Heart right ventricle (tissue), 16 donors: Measurements from ENCODE around the gene ADAT3. TPM values are rescaled to one million over a fixed set of nuclear protein-coding genes. Genes with fewer than 3 reads are reported as not detected.

Source experiments
- ATAC-seq, 8 donors: fragments of 200-7000 bp; cut with Tn5 transposase; one replicate each; pipeline ENCODE4 v1.9.1; 2020; ENCODE audit warnings: mild to moderate bottlenecking in 8 of 8, moderate library complexity in 8 of 8, moderate number of reproducible peaks in 1 of 8
- DNase-seq, 2 donors: peaks; one replicate each; pipeline ENCODE4 v3.0.0-alpha.2; 2020
- H3K27ac ChIP-seq, 10 donors: fragments of 200-600 bp; sonication (generic) in 2 of 10; one replicate each; pipeline versions ENCODE4 v1.5.0 to v1.8.0; 2020 to 2022; ENCODE audit warnings: mild to moderate bottlenecking in 3 of 10
- H3K27me3 ChIP-seq, 7 donors: fragments of 200-600 bp; one replicate each; pipeline ENCODE4 v1.8.0; 2021 to 2022; ENCODE audit warnings: mild to moderate bottlenecking in 2 of 7
- H3K36me3 ChIP-seq, 9 donors: fragments of 200-600 bp; sonication (generic) in 1 of 9; one replicate each; pipeline versions ENCODE4 v1.5.0 to v1.8.0; 2020 to 2022; ENCODE audit warnings: mild to moderate bottlenecking in 2 of 9
- H3K4me1 ChIP-seq, 9 donors: fragments of 200-600 bp; sonication (generic) in 1 of 9; one replicate each; pipeline versions ENCODE4 v1.5.0 to v1.8.0; 2020 to 2022; ENCODE audit warnings: mild to moderate bottlenecking in 4 of 9
- H3K4me3 ChIP-seq, 10 donors: fragments of 200-600 bp; sonication (generic) in 2 of 10; one replicate each; pipeline versions ENCODE4 v1.5.0 to v1.8.0; 2020 to 2022; ENCODE audit warnings: mild to moderate bottlenecking in 7 of 10, moderate library complexity in 2 of 10
- H3K9me3 ChIP-seq, 11 donors: fragments of 200-600 bp in 10 of 11; sonication (generic) in 2 of 11; one replicate each; pipeline versions ENCODE4 v1.5.0 to v1.8.0; 2013 to 2022; ENCODE audit warnings: mild to moderate bottlenecking in 2 of 11, control low read depth in 1 of 11, moderate library complexity in 1 of 11
- CTCF ChIP-seq, 9 donors: fragments of 200-600 bp; sonication (generic) in 2 of 9; IDR thresholded peaks; one replicate each; pipeline versions ENCODE4 v1.5.0 to v1.8.0; 2021 to 2022; ENCODE audit warnings: antibody characterized with exemption in 9 of 9, mild to moderate bottlenecking in 5 of 9, moderate library complexity in 1 of 9
- WGBS, 2 donors: extraction: QIAGEN DNeasy Blood & Tissue Kit; methylation state at CpG; one replicate each; pipeline ENCODE4 v1.1.7; 2013; ENCODE audit warnings: inconsistent platforms in 1 of 2; 5-methylcytosine and 5-hydroxymethylcytosine counted together
- intact Hi-C, 10 donors: fragments of 100-400 bp; cut with DNase I; formaldehyde crosslinking; loops; one replicate each; pipeline versions ENCODE4 v1.11.1 to v1.14.2; 2022
- polyA plus RNA-seq, 2 donors: library from polyadenylated mRNA; stranded (reverse); fragments of 200-250 nt; gene quantifications; one replicate each; pipeline ENCODE4 v1.2.3, GENCODE V29; 2013
- total RNA-seq, 10 donors: library from RNA; stranded (reverse); fragmentation: NEBNext Ultra II Directional in 3 of 10; extraction: Animal tissue kit (Norgen Biotek cat#: 25700) in 3 of 10; gene quantifications; one replicate each; pipeline versions ENCODE4 v1.2.1 to v1.2.4, GENCODE V29; 2021 to 2023
- donor health status: Arrhythmogenic right ventricular cardiomyopathy.
- donor health status: ischemic (EF 13 %, LVEDD 7.1; RV severe dilation, severe dysfunction).
- donor health status: healthy with polysubstance abuse.
- donor health status: DM: no; HTN: yes; CAD: no.
- donor health status: DM: no; HTN: no; CAD: no.
- donor health status: ischemic (EF 25% LVEDD 6.9; RV normal size, moderate dysfunction).
- donor health status: ischemic (EF 25% LVEDD 5.7; RV mildly dilated, moderate dysfunction).
- donor health status: healthy.
- donor health status: DM: yes; HTN: yes; CAD: no.
- donor health status: Ischemic cardiomyopathy.
- donor health status: ischemic (EF 35%, LVEDD 5.7; RV mildly dilated, moderate dysfunction).
- donor health status: nonischemic (EF 11% LVEDD 7.7; RV severe dilation, severe dysfunction).
- donor health status: DM: yes; HTN: yes; CAD: no.
- donor health status: PGD.
- donor health status: ischemic (EF 29% LVEDD 5.4; RV normal size, mild dysfunction).
- donor health status: nonischemic (EF 23%, LVEDD 6.1; RV moderate dilation, normal function).

Gene ADAT3
- total and polyA plus RNA-seq, 12 donors, result 0.94 to 4.3 (median 1.6) TPM

- DNase-seq (no peak), ATAC-seq (no peak)
- TF ChIP-seq CTCF (IDR thresholded peaks at IDR 0.05), result no peak
- peak overlapping the region in 7 of 10 donors; percentile 38 to 93 (median 86) for H3K27ac ChIP-seq
- H3K4me3 ChIP-seq, result peak overlapping the region in 6 of 10 donors; percentile 59 to 79 (median 70)
- no peaks in the 10 kb centered on the region for H3K27me3 ChIP-seq
- H3K9me3 ChIP-seq, result no peaks in the 10 kb centered on the region
- H3K4me1 ChIP-seq, result peaks cover 0 to 60% (median 9%) of the 10 kb centered on the region in 9 donors
- H3K36me3 ChIP-seq, result peaks cover 0 to 2% (median 0%) of the 10 kb centered on the region in 9 donors
- 47 to 51% methylated on average over 8 of the region's 8 CpGs for WGBS, 2 donors
- intact Hi-C loops, result no loop called here
Measured at GRCh38 chr19:1904860-1905109, 414 bp upstream of the ADAT3 start.

GRCh38 chr19:1905863-1906375 lies 720 bp downstream of the ADAT3 start:
- Histone ChIP-seq H3K4me3 (peak overlapping the region; percentile 24 to 92 (median 66)), H3K9me3 (no peaks in the 10 kb centered on the region), H3K27me3 (no peaks in the 10 kb centered on the region), H3K36me3 (peaks cover 0 to 2% (median 0%) of the 10 kb centered on the region in 9 donors), H3K4me1 (peaks cover 0 to 67% (median 9%) of the 10 kb centered on the region in 9 donors), H3K27ac (peak overlapping the region; percentile 54 to 93 (median 80))
- WGBS, 2 donors, result 75 to 78% methylated on average over 15 of the region's 15 CpGs
- DNase-seq (no peak), ATAC-seq (no peak)
- intact Hi-C loops, result no loop called here
- TF ChIP-seq CTCF (IDR thresholded peaks at IDR 0.05), result no peak

DNA sequence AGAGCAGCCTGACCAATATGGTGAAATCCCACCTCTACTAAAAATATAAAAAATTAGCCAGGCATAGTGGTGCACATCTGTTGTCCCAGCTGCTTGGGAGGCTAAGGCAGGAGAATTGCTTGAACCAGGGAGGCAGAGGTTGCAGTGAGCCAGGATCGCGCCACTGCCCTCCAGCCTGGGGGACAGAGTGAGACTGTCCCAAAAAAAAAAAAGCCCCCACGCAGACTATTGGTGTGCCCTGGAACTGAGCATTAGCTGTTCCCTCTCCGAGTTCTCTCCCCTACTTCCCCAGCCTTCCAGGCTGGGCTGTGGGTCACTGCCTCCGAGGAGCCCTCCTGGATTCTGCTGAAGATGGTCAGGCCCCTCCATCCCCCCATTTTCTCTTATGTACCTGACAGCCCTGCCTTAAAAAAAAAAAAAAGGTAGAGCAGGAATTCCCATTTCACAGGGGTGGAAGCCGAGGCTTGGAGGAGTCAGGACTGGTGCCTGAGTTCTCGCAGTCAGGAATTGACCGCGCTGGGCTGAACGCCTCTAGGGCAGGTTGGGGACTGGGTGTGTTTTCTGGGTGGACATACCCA lies 1.9 kb downstream of the ADAT3 start:
- Histone ChIP-seq H3K36me3 (peaks cover 0 to 7% (median 0%) of the 10 kb centered on the region in 9 donors), H3K9me3 (no peaks in the 10 kb centered on the region), H3K4me3 (no peak overlapping the region), H3K4me1 (peaks cover 0 to 64% (median 9%) of the 10 kb centered on the region in 9 donors), H3K27me3 (no peaks in the 10 kb centered on the region), H3K27ac (no peak overlapping the region)
- WGBS, 2 donors, result 95 to 96% methylated on average over 10 of the region's 10 CpGs
- TF ChIP-seq CTCF (IDR thresholded peaks at IDR 0.05), result no peak
- no peak for ATAC-seq
- no peak for DNase-seq
- intact Hi-C loops, result no loop called here

GRCh38 chr19:1907563-1908363 lies 2.6 kb downstream of the ADAT3 start:
- peaks cover 0 to 57% (median 9%) of the 10 kb centered on the region in 9 donors for H3K4me1 ChIP-seq
- H3K36me3 ChIP-seq, result peaks cover 0 to 14% (median 2%) of the 10 kb centered on the region in 9 donors
- no peaks in the 10 kb centered on the region for H3K27me3 ChIP-seq
- H3K4me3 ChIP-seq, result no peak overlapping the region
- DNase-seq (no peak), ATAC-seq (no peak)
- intact Hi-C loops, result loop anchor here in 1 of 10 donors (2.0 kb wide), 1 partner anchor 21 kb away; no protein-coding TSS in a partner anchor
- no peak for TF ChIP-seq CTCF (IDR thresholded peaks at IDR 0.05)
- H3K9me3 ChIP-seq, result no peaks in the 10 kb centered on the region
- no peak overlapping the region for H3K27ac ChIP-seq
- WGBS, 2 donors, result 84% methylated on average over 43 of the region's 43 CpGs
